ENCODE measurements around the gene OR52D1.

The OR52D1 gene

DNA sequence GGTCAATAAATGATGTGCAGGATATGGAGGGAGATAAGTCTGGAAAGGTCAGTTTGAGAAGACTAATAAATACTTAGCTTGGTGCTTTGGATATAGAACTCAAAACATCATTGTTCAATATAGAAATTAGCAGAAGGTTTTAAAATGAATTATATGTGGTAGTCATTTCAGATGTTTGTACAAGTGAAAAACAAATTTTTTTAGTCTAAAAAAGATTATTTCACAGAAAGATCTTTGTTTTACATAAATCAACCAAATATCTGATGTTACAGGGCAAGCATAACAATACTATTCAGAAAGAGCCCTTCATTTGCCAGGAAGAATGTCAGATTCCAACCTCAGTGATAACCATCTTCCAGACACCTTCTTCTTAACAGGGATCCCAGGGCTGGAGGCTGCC, at the start of gene OR52D1:
OR52D1 (plus strand) TSS at position 301 of the 400 bp plus-strand sequence; CDS start at position 323, 22 bp downstream.
- TF ChIP-seq, protein P1, sequence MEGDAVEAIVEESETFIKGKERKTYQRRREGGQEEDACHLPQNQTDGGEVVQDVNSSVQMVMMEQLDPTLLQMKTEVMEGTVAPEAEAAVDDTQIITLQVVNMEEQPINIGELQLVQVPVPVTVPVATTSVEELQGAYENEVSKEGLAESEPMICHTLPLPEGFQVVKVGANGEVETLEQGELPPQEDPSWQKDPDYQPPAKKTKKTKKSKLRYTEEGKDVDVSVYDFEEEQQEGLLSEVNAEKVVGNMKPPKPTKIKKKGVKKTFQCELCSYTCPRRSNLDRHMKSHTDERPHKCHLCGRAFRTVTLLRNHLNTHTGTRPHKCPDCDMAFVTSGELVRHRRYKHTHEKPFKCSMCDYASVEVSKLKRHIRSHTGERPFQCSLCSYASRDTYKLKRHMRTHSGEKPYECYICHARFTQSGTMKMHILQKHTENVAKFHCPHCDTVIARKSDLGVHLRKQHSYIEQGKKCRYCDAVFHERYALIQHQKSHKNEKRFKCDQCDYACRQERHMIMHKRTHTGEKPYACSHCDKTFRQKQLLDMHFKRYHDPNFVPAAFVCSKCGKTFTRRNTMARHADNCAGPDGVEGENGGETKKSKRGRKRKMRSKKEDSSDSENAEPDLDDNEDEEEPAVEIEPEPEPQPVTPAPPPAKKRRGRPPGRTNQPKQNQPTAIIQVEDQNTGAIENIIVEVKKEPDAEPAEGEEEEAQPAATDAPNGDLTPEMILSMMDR (IDR thresholded peaks at IDR 0.05; ENCODE audit: borderline replicate concordance, insufficient read depth, low read depth, low read length): no peak
- H3K4me3 ChIP-seq (ENCODE audit: low read depth, low read length): no peak within 1 kb of the TSS

DNA sequence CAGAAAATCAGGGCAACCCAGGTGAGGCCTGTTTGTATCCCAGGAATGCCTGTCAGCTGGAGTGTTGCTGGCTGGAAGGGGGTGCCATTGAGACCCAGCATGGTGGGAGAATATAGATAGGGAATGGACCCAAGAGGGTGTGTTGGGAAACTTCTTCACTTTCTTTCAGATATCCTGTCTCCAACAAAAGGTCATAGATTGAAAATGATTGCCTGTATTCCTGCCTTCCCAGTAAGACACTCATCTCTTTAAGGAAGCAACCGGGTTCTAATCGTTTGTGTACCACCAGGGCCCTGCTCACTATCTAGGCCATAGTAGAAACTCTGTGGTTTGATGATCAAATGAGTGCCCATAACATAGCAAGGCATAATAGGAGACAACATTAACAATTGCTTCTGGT, 47.1 kb upstream of the OR52D1 start, which contains the start of gene OR51I1:
OR51I1 (minus strand) TSS at position 101 of the 400 bp plus-strand sequence; CDS start at position 101, 0 bp downstream.
- TF ChIP-seq, protein P1 (IDR thresholded peaks at IDR 0.05; ENCODE audit: borderline replicate concordance, insufficient read depth, low read depth, low read length): no peak
- H3K4me3 ChIP-seq (ENCODE audit: low read depth, low read length): no peak within 1 kb of the TSS

DNA sequence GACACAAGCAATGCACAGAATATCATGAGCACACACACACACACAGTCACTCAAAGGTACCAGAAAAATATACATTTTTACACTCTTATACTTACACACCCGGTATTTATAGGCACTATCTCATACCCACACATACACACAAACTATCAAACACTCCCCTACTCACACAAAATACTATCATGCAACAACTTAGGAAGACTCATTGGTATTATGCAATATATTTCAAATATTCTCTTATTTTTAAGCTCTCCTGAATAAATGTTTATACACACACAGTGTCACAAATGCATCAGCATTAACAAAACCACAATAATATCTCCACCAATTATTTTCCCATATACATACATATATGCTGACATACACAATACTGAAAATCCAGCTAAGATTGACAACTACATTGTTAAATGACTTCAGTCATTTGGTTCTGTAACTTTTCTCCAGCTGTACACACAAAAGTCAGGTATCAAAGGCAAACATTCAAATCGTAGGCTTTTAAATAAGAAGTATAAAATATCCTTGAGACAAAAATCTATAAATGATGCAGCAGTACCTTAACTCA, 44.6 kb upstream of the OR52D1 start:
- TF ChIP-seq, protein P1 (IDR thresholded peaks at IDR 0.05; ENCODE audit: borderline replicate concordance, insufficient read depth, low read depth, low read length): no peak
- no peak overlapping the region for H3K4me3 ChIP-seq (ENCODE audit: low read depth, low read length)

- no peak within 1 kb of the TSS for H3K4me3 ChIP-seq (ENCODE audit: low read depth, low read length)
- TF ChIP-seq, protein P1 (IDR thresholded peaks at IDR 0.05; ENCODE audit: borderline replicate concordance, insufficient read depth, low read depth, low read length): no peak
Measured at GRCh38 chr11:5449023-5449422, 39.5 kb upstream of the OR52D1 start, which contains the start of gene OR51I2. TSS of gene OR51I2 (plus strand) at chr11:5449323. CDS start at chr11:5453489, 4,166 bp downstream.

DNA sequence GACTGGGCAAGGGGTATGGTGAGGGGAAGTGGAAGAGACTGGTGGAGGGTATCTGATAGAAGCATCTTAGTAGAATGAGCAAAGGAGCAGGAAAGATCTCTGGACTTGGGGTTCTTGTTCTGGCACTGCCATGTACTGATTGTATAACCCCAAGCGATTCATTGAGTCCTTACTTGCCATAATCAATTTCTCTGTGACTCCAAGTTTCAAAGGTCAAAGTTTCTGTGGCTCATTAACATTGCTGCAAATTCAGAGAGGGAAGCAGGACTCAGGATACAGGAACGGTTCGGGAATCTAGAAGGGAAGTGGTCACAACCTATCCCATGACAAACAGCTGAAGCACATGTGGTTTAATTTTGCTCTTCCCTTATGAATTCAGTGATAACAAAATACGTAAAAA, 39.1 kb upstream of the OR52D1 start:
- TF ChIP-seq, protein P1 (IDR thresholded peaks at IDR 0.05; ENCODE audit: borderline replicate concordance, insufficient read depth, low read depth, low read length): no peak
- H3K4me3 ChIP-seq (ENCODE audit: low read depth, low read length): no peak overlapping the region

DNA sequence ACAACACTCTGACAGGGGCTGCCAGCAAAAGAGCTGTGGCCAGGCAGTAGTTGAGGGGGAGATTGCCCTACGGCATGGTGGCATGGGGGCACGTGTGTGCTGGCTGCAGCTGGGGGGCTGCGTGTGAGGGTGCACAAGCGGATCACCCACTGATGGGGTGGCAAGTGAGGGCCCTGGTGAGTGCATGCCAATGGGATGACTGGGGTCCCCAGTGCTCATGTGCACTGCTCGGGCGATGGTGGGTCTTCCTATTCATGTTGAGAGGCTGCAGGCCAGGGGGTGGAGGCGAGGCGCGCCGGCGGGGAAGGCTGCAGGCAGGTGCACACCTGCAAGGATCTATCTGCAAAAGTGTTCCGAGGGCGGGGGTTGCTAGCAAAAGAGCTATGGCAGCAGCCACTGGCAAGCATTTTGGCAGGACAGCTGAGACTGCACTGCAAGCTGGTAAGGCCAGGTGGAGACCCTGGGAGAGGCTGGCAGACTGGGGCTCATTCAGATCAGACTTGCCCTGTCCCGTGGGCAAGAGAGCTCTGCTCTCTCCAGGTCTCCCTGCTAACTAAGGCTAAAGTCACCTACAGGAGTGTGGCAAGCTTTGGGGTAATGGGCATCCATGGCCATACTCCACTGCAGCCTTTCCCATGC, 27.4 kb upstream of the OR52D1 start:
- TF ChIP-seq, protein P1 (IDR thresholded peaks at IDR 0.05; ENCODE audit: borderline replicate concordance, insufficient read depth, low read depth, low read length): no peak
- no peak overlapping the region for H3K4me3 ChIP-seq (ENCODE audit: low read depth, low read length)

DNA sequence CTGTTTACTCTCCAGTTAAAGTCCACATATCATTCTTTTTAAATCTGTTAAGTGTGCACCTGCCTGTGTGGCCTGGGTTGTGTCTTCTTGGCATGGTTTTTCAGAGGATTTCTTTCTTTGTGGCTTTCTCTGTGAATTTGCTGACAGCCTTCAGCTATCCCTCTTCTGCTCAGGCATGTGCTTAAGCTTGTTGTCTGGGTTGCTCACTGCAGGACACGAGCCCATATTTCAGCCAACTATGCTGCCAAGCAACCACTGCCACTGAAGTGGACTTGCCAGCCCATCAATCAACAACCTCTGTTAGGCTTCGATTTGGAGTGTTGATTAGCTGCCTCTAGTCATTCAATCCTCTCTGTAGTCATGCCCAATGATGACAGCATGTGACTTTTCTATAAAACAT, 21.0 kb upstream of the OR52D1 start:
- TF ChIP-seq, protein P1 (IDR thresholded peaks at IDR 0.05; ENCODE audit: borderline replicate concordance, insufficient read depth, low read depth, low read length): no peak
- no peak overlapping the region for H3K4me3 ChIP-seq (ENCODE audit: low read depth, low read length)

Data from GM12875 (cell line).